Nephron (organoid): ENCODE data around the gene TMOD4.
A peak's percentile ranks its signal among the peaks of the same experiment; 100 is the strongest.

Experiments
- H3K27ac Mint-ChIP-seq, 3 experiments: 2 replicates each; pipeline ENCODE4 v1.8.0; 2020; ENCODE audit warnings: mixed read lengths in 3 of 3, mild to moderate bottlenecking in 2 of 3, moderate library complexity in 1 of 3
- H3K27me3 Mint-ChIP-seq: 2 replicates; pipeline ENCODE4 v1.8.0; 2021; ENCODE audit warnings: low read depth, mild to moderate bottlenecking, moderate library complexity, mixed read lengths
- H3K36me3 Mint-ChIP-seq: 2 replicates; pipeline ENCODE4 v1.8.0; 2020; ENCODE audit warnings: low read depth, mixed read lengths
- H3K4me1 Mint-ChIP-seq: 2 replicates; pipeline ENCODE4 v1.8.0; 2020; ENCODE audit warnings: mixed read lengths
- H3K4me3 Mint-ChIP-seq, 3 experiments: 2 replicates each; pipeline ENCODE4 v1.8.0; 2020; ENCODE audit warnings: mild to moderate bottlenecking in 3 of 3, mixed read lengths in 3 of 3, moderate library complexity in 2 of 3
- H3K9me3 Mint-ChIP-seq: 2 replicates; pipeline ENCODE4 v1.8.0; 2020; ENCODE audit warnings: mixed read lengths
- TF ChIP-seq, protein P1 (sequence below), 3 experiments: fragments of 200-600 bp; sonication (generic); IDR thresholded peaks; one replicate each; pipeline ENCODE4 v1.5.0; 2021; ENCODE audit warnings: antibody characterized with exemption in 3 of 3; ENCODE audit not compliant: unreplicated experiment in 3 of 3

Gene TMOD4

DNA sequence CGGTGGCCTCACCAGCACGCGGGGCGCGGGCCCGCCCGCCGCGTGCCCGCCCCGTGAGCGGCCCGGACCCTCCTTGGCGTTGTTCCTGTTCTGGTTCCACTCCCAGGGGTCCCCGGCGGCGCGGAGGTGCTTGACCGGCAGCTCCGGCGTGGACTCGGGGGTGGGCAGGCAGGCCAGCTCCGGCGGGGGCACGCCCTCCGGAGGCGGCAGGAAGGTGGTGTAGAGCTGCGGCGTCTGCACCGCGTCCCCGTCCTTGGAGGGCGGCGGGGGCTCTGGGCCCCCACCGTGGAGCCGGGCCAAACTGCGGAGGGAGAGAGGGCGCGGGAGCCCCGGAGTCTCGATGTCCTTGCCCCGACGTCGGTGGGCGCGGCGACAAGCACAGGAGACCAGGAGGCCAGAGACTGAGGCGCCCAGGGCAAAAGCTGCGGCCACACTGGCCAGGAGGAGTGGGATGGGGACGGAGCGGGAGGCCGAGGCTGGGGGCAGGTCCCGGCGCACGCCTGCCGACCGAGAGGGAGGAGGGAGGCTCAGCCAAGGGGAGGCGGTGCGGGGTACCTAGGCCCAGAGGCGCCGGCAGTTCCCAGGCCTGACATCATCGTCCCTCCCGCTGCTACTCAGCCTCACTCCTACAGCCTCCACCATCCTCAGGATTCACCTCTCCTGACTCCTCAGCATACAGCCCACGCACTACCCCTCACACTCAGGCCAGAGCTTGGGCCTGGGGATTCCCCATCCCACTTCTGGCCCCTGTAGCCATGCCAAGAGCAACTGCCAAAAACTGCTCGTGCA lies 42.6 kb downstream of the TMOD4 start:
- Mint-ChIP-seq H3K27ac (peak overlapping the region; percentile 62 to 89 (median 72)), H3K4me3 (peak overlapping the region; percentile 31 to 81 (median 74)), H3K9me3 (no peaks in the 10 kb centered on the region), H3K4me1 (peaks cover 35% of the 10 kb centered on the region), H3K27me3 (peaks cover 13% of the 10 kb centered on the region), H3K36me3 (peaks cover 38% of the 10 kb centered on the region)
- TF ChIP-seq, protein P1, sequence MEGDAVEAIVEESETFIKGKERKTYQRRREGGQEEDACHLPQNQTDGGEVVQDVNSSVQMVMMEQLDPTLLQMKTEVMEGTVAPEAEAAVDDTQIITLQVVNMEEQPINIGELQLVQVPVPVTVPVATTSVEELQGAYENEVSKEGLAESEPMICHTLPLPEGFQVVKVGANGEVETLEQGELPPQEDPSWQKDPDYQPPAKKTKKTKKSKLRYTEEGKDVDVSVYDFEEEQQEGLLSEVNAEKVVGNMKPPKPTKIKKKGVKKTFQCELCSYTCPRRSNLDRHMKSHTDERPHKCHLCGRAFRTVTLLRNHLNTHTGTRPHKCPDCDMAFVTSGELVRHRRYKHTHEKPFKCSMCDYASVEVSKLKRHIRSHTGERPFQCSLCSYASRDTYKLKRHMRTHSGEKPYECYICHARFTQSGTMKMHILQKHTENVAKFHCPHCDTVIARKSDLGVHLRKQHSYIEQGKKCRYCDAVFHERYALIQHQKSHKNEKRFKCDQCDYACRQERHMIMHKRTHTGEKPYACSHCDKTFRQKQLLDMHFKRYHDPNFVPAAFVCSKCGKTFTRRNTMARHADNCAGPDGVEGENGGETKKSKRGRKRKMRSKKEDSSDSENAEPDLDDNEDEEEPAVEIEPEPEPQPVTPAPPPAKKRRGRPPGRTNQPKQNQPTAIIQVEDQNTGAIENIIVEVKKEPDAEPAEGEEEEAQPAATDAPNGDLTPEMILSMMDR (IDR thresholded peaks at IDR 0.05; ENCODE audit: unreplicated experiment in 3 of 3): no peak

DNA sequence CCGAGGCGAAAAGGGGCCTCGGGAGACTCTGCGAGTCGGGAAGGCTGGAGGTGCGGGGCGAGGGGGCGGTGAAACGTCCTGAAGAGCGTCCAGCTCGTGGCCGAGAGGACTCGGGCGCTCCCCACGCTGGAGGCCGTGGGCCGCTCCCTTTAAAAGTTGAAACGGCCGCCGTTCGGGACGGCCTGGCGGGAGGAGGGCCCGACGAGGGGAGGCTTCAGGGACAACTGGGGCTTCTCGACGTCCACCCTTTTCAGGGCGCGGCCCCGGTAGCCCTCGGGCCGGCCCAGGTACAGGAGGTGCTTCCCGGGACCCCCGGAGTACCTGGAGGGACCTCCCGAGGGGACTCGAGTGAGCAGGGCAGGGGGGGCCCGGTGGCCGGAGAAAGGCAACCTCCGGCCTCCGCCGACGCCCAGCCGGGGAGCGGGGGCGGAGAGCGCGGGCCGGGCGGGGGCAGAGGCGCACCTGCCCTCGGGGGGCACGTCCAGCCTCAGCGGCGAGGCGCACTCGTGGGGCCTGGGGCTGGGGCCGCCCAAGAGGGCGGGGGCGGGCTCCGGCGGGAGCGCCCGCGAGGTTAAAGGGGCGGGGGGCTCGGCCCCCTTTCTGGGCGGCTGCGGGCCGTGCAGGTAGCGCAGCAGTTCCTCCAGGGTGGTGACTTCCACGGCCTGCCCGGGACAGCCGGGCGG lies 43.3 kb downstream of the TMOD4 start:
- H3K27me3 Mint-ChIP-seq: peaks cover 13% of the 10 kb centered on the region
- no peaks in the 10 kb centered on the region for H3K9me3 Mint-ChIP-seq
- TF ChIP-seq, protein P1 (IDR thresholded peaks at IDR 0.05; ENCODE audit: unreplicated experiment in 3 of 3): no peak
- peaks cover 35% of the 10 kb centered on the region for H3K4me1 Mint-ChIP-seq
- peak overlapping the region; percentile 89 to 96 (median 92) for H3K27ac Mint-ChIP-seq
- H3K4me3 Mint-ChIP-seq: peak overlapping the region; percentile 79 to 88 (median 86)
- peaks cover 34% of the 10 kb centered on the region for H3K36me3 Mint-ChIP-seq

DNA sequence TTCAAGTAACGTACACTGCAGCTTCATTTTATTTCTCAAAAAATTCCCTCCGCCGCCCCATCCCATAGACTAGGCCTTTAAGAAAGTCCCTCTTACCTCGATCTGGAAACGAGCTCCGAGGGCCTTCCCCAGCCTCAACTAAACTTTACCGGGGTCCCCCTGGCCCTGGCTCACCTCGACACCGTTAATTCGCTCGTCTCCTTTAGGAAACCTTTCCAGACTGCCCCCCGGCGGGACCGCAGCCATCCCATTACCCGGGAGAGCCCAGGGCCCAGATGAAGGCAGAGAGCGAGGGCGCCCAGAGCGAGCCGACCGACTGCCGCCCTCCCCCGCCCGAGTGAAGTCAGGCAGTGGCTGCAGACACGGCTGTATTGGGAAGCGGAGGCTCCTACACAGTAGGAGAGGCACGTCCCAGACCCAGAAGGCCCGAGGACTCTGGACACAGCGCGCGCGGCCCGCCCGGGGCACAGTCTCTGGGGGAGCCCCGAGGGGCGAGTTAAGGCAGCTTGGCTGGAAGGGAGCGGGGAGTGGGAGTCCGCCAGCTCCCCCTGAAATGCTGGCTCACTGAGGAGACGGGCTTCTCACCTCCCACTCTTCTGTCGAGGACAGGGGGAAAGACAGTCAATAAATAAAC lies 44.0 kb downstream of the TMOD4 start:
- H3K9me3 Mint-ChIP-seq: no peaks in the 10 kb centered on the region
- H3K4me3 Mint-ChIP-seq: peak overlapping the region; percentile 79 to 88 (median 86)
- H3K4me1 Mint-ChIP-seq: peaks cover 35% of the 10 kb centered on the region

DNA sequence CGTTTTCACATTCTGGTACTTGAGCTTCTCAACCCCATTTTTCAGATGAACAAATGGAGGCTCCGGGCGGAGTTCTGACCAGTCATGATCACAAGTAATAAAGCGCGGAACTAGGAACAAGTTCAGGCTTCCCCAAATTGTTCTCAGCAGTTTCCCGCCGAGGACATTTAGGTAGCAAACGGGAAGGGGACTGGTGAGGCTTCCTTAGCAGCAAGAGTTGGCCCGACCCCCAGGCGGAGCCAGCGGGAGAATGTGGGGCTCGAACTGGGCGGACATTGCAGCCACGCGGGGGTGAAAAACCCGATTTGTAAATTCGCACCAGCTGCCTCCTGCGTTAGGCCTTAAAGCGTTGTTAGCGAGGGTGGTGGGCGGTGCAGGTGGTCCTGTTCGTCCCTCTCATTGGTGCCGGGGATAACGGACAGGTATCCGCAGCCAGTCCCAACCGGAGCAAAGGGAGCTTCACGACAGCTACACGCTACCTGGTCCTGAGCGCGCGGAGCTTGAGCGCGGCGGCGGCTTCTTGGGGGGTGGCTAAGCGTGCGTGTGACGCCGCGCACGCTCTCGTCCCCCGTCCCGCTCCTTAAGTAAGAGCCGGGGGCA lies 44.7 kb downstream of the TMOD4 start:
- Mint-ChIP-seq H3K4me3 (peak overlapping the region; percentile 79 to 88 (median 86)), H3K9me3 (no peaks in the 10 kb centered on the region), H3K36me3 (peaks cover 21% of the 10 kb centered on the region), H3K27ac (peak overlapping the region; percentile 89 to 96 (median 92)), H3K4me1 (peaks cover 35% of the 10 kb centered on the region), H3K27me3 (peaks cover 13% of the 10 kb centered on the region)
- TF ChIP-seq, protein P1 (IDR thresholded peaks at IDR 0.05; ENCODE audit: unreplicated experiment in 3 of 3): no peak

More for the DNA sequence above, 44.0 kb downstream of the TMOD4 start:
- Mint-ChIP-seq H3K36me3 (peaks cover 28% of the 10 kb centered on the region), H3K27ac (peak overlapping the region; percentile 89 to 96 (median 92)), H3K27me3 (peaks cover 13% of the 10 kb centered on the region)
- TF ChIP-seq, protein P1 (IDR thresholded peaks at IDR 0.05; ENCODE audit: unreplicated experiment in 3 of 3): no peak

DNA sequence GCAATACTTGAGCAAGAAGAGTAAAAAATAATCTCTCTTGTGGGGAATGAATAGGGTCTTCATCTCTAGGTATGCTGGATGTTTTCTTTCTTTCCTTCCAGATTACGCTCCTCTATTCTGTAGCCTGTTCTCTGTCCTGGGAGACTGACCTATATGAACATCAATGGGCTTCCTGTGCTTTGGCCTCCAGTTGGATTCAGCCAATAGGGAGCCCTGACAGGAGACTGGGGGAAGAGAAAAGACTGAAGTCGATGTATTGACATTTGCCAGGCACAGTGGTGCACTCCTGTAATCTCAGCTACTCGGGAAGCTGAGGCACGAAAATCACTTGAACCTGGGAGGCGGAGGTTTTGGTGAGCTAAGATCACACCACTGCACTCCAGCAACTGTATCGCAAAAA lies 47.0 kb downstream of the TMOD4 start:
- Mint-ChIP-seq H3K36me3 (peaks cover 5% of the 10 kb centered on the region), H3K9me3 (no peaks in the 10 kb centered on the region), H3K4me1 (peaks cover 25% of the 10 kb centered on the region), H3K27me3 (peaks cover 13% of the 10 kb centered on the region), H3K27ac (no peak overlapping the region), H3K4me3 (no peak overlapping the region)
- TF ChIP-seq, protein P1 (IDR thresholded peaks at IDR 0.05; ENCODE audit: unreplicated experiment in 3 of 3): no peak
